Glomerular visceral epithelial cell (primary cell): ENCODE measurements around the gene ZBTB21.

ENCODE experiments used
- DNase-seq: peaks from one replicate; pipeline ENCODE4 v3.0.0-alpha.2; 2016; ENCODE audit errors: extremely low spot score

Gene ZBTB21

DNA sequence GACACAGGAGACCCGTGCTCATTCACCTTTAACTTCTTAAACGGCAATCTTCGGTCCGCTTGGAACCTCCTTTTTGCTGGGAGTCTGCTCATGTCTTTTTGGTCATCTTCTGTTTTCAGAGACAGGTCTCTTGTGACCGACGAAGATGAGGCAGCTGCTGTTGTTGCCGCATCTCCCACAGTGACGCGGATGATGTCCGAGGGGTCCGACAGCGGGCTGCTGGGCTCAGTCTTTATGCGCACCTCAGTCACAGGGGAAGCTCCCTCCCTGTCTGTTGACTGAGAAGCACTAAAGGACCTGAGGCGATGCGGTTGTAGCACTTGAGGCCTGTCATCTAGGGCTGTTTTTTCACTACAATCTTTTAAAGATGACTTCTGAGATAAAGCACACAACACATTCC lies 17.6 kb downstream of the ZBTB21 start:
- no peak for DNase-seq

DNA sequence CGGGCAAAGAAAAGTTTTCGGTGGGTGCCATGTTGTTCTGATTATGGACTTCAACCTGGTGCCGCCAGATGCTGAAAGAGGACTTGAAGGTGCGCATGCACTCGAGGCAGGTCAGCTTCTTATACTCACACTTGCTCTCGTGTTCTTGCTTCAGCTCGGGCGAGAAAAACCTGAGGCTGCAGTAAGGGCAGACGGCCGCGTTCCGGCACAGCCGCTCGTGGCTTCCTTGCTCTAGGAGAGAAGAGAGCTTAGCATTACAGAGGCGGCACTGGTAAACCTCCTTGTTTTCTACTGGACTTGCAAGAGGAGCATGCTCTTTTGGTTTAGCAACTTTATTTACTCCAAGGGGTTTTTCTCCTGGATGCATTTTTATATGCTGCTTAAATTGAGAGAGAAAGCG lies 18.5 kb downstream of the ZBTB21 start:
- DNase-seq, result no peak

DNA sequence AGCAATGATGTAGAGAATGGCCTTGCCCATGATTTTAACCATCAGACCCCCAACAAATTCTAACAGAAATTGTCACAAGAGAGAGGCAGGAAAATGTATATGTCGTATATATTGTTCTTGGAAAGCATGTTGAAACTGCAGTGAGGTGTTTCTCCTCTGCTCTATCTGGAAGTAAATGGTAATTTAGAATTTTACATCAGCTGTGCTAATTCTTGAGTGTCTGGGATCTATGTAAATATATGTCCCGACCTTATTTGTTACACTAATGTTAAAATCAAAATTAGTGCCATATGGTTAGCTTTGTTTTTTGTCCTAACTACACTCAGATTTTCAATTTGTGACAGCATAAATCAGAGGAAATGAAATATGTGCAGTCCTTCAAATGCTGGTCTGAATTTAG lies 20.5 kb downstream of the ZBTB21 start:
- no peak for DNase-seq

DNA sequence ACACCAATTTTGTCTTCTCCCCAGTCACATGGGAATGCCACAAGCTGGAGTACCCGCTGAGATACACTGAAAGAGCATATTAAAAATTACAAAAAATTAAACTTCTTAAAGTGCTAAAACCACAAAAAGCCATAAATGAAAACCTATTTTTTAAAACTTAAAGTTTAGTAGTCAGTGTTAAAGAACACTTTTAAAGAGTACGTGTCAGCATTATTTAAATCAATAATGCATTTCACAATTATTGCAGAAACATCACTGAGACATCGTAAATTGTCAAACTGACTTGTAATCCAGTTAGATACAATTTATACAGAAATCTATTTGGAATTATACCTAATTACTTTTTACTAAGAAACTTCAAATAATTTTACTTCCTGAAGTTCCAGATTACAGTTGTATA lies 22.9 kb downstream of the ZBTB21 start:
- no peak for DNase-seq

DNA sequence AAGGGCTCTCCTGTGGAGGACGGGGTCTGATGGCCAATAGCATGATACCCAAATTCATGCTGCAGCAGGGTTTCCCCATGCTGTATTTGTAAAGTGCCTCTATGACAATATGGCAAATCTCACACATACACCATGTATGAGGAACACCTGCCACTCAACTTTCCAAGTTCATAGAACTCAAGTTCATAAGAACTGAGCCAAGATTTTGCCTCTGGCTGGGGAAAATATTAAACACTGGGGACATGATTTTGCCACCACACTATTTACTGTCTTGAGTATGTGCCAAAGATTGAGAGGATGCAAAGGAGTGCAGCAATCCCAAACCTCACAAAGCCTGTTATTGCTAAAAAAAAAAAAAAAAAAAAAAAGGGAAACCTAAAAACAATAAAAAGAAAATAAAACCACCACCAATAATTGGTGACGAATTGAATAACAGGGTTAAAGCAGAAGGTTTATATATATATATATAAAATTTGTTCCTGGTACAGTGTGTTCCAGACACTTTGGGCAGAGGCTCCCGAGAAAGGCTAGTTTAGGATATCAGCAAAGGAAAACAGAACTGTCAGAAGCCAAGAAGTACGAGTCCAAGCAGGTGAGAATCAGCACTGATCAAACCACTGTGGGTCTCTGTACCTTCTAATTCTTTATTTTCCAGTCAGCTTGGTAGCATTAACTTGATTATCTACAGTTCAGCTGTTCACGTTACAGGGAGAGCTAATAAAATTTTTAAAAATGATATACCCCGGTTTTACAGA lies 24.3 kb downstream of the ZBTB21 start:
- no peak for DNase-seq

DNA sequence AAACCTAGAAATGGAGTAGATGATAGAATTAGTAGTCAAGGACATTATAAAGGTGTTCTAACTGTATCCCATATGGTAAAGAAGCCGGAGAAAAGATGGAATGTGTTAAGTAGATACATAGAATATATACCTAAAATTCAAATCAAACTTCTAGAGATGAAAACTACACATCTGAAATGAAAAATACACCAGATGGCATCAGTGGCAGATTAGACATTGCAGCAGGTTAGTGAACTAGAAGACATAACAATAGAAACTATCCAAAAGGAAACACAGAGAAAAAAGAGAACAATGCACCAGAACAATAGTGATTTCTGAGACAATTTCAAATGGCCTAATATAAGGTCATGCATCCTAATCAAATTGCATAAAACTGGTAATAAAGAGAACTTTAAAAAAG lies 26.9 kb downstream of the ZBTB21 start:
- no peak for DNase-seq

DNA sequence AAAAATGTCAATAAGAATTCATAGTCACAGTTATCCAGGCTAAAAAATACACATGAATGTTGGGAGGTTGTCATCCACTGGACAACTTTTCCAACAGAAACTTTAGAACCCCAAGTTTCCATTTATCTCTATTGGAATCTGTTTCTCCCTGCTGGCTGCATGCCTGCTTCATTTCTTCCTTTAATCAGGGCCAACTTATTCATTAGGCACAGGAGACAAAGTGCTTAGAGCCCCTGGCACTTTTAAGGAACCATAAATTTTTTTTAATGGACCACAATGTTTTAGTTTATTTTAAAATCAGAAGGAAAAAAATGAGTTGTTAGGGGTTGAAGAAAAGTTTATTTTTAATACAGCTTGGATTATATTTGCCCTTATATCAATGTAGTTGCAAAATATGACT lies 29.6 kb downstream of the ZBTB21 start:
- DNase-seq, result no peak

DNA sequence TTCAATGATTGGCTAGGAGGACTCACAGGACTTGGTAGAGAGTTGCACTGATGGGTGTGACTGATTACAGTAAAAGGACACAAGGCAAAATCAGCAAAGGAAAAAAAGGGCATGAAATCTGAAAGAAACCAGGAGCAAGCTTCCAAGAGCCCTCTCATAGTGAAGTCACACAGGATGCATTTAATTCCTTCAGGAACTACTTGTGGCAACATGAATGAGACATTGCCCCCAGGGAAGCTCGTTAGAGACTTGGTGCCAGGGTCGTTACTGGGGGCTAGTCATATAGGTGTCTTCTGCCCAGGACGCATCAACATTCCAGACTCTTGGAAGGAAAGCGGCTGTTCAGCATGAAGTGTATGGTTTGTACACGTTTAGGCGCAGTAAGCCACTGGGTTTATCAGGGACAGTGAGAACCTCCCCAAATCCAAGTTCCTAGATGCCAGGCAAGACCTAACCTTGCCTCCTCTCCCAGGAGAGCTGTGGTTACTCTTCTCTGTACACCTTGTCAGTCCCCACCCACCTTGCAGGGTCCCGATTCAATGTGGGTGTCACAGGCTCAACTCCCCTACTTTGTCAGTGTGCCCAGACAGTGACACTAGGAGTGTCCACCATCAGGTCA lies 30.3 kb downstream of the ZBTB21 start:
- DNase-seq, result no peak

DNA sequence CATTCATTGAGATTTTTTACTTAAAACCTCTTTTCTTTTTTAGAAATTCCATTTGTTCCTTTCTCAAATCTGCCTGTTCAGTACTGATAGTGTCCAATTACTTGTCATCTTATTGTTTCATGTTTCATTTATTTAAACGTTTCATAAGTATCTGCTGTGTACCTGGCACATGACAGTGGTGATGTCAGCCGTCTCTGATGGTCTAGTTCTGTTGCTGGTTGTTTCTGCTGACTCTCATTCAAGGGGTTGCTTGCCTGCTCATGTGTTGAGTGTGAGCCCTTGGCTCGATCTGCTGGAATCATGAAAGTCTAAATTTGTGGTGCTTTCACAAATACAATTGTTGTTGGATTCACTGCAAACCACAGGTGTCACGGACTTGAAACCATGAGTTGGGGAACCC lies 30.8 kb downstream of the ZBTB21 start:
- DNase-seq, result no peak

DNA sequence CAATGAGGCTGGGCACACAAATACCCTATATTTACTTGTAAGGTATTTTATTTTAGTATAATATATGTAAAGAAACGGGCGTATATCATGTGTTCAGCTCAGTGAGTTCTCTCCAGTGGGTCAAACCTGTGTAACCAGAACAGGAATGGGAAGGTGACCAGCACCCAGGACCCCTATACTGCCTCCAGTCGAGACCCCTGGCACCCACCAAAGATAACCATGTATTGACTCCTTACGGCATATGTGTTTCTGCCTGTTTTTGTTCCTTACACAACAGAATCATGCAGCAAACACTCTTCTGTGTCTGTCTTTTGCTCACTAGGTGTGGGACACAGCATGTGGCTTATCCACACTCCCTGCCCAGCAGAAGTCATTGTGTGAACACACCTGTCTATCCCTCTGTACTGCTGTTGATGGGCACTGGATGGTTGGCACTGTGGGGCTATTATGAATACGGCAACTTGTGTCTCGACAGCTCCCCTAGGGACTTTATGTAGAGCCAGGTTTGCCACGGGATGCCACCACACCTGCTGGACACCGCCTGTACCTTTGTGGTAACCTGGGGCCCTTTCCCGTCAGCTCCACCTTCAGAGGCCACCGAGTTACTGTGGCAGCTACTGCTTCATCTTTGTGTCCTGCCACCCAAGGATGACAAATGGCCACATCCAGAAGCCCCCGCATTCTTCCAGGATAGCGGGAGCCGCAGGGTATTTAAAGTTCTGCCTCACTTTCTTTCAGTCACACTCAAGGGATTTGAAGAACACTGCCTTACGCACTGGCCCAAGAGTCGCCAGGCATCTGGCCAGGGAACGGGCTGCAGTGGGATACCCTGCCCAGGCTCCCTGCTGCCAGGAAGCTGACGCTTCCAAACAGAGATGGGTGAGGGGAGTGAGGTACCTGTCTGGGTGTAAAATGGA lies 32.9 kb downstream of the ZBTB21 start:
- no peak for DNase-seq

DNA sequence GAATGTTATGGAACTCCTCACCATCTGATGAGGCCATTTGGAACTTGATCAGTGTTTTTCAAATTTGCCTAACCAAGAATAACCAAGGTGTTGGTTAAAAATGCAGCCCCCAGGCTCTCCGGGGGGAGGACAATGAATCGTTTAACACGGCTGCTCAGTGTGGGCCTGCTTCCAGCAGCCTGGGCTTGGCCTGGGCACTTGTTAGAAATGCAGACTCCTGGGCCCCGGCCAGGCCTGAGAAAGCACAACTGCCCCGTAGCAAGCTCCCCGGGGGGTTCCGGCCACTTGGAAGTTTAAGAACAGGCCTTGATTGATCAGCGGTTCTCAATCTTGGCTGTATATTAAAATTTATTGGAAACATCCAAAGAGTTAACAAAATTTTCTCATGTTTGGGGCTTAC lies 33.5 kb downstream of the ZBTB21 start:
- no peak for DNase-seq

DNA sequence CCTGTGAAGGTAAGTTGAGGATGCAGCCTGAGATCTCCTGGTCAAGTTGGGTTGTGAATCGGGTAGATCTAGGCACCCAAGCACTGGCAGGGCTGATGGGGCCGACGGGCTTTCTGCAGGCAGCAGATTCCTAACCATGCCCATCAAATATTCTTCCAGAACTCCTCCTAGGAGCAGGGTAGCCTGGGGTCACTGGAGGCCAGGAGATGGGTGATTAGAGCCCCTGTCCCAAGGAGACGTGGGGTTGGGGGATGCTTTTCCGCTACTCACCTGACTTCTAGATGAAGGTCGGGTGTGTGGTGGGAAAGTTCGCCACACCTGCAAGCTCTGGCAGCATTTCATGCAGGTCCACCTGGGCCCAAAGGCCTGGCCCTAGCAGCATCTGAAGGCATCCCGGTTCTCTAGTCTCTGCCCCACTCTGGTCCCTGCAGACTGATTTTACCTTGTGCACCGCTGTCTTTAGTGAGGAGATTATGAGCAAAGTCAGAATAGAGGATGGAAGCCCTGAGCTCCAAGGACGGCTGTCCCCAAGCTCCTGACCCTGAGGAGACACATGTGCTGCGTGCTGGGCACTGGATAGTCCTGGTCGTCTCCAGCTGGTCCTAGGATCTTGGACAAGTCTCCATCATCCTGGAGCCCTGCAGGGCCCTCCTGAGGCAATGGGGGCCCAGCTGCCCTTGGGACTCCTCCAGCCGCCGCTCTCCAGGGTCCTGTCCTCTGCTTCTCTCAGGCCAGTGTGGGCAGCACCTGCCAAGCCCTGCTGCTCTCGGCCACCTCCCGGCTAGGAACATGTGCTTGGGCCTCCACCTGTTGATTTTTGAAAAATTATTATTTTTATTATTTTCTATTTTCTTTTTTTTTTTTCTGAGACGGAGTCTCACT lies 34.5 kb downstream of the ZBTB21 start:
- DNase-seq, result no peak

DNA sequence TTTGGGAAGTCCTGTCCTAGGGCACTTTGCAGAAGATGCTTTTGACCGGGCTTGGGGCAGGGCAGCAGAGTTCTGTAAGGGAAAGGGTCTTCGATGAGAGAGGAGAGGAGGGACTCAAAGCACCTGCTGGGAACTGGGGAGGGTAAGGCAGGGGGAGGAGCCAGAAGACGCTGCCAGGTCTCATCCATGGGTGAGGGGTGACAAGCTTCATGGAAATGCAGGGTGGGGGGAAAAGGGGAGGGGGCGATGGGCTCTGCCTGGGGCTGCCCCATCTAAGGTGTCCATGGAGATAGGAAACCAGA lies 35.5 kb downstream of the ZBTB21 start:
- DNase-seq, result no peak

DNA sequence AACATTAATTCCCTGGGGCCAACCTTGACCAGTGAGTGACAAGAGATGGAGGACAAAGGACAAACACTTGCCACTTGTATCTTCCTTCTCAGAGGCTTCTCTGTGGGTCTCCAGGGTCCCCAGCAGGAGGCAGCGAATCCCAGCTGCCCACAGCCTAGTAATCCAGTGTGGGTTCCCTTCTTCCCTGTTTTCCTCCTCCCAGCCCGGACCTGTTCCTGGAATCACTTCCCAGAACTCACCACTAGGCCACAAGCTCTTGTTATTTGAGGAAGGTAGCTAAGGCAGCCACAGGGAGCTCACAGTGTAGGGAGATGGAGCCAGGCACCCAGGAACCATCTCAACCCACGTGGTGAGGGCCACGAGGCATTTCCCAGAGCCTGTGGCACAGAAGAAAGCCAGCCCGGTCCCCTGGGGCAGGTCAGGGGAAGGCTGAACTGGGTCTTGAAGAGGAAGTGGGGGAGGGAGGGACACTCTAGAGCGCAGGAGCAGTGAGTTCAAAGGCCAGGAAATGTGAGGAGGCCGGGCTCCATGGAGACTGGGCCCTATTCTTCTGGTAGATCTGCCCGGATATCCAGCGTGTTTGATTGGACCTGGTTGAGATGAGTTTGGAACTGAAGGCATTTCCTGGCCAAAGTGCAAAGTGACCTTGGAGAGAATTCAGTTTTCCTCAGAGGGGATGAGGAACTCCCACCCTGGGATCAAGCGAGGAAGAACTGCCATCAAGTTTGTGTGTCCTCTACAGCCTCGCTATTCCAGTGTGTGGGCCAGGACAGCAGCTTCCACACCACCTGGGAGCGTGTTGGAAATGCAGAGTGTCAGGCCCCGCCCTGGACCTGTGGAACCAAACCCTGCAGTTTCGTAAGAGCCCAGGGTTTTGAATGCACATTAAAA lies 36.1 kb downstream of the ZBTB21 start:
- no peak for DNase-seq

DNA sequence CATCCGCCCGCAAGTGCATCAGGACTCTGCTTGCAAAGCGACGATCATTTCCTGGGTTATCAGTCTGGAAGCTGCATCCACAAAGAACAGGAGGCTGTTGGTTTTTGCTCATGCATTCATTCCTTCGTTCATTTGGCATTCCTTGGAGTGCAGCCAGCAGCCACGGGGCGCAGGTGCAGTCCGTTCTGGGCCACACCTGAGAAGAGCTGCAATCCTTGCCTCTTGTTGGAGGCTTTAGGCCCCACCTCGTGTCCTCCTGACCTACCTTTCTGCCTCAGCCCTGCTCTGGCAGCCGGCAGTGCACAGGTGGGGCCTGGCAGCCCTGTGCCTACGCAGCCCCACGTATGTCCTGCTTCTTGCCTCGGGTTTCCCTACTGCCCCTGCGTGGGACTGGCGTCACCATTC lies 36.7 kb downstream of the ZBTB21 start:
- no peak for DNase-seq

DNA sequence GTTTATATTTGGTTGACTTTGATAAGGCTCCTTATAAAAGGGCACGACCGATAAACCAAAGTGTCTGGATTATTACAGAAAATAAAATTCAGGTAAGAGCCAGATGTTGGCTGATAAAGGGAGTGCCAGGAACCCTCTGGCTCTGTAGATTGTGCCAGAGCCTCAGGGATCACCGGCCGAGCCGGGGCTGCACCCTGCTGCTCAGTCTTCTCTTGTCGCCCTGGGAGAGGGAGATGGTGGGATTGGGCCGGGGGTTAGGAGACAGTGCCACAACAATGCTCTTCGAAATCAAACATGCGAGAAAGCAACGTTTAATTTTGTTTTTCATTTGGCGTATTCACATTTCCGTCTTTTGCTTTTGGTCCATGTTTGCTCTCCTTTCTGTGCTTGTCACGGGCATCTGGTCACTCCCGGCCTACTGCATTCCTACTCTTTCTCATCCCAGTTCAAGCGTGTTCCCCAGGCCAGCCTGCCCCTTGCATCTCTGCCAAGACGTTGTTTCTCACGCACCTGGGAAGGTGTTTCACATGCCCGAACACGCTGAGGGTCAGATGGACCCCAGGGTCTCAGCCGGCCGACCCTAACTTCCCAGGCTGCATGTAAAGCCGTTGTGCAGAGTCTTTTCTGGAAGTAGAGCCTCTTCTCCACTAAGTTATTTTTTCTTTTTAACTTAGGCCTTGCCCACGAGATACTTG lies 37.5 kb downstream of the ZBTB21 start:
- no peak for DNase-seq

DNA sequence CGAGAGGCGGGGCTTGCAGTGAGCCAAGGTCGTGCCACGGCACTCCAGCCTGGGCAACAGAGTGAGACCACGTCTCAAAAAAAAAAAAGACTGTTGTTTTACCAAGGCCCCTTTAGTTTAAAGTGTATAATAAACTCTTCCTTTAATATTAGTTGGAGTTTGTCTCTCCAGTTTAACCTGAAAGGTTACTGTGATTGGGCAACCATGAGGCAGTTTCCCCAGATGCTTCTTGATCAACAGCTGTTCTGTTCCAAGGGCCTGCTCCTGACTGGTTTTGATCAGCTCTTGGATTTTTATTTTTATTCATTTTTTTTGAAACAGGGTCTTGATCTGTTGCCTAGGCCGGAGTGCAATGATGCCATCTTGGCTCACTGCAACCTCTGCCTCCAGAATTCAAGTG lies 38.3 kb downstream of the ZBTB21 start:
- no peak for DNase-seq

DNA sequence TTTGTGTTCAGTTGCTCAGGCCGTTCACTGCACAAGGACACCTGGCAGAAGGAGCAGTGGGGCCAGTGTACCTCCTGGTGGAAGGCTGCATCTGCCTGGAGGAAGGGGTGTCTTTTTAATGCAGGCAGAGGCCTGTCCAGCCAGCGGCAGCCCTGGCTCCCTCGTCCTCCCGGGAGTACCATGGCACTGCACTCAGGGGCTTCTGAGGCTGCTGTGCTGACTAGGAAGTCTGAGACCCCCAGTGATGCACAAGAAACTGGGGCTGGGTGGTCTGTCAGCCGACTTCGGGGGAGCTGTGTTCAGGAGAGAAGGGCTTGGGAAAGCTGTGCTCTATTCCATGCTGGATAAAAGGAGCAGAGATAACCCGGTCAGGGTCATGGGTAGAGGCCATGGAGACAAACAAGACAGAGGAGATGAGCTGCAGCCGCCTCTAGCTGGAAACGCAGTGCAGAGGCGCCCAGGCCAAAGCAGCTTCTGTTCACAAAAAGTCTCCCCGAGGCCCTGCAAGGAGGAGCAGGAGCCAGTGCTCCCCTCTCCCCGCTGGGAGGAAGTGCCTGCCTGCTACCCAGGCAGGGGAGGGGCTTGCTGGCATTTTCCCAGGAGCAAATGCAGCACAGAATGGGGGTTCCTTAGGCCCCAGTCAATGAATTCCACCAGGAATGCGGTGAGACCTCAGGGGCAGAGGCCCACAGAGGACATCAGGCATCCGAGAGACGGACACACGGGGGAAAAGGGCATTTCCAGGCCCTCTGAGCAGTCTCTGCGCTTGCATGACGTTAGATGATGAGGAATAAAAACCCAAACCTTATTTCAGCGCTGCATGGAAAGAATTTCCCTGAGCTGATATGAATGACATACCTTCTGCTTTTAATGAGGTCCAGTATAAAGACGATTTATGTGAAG lies 39.2 kb downstream of the ZBTB21 start:
- no peak for DNase-seq

DNA sequence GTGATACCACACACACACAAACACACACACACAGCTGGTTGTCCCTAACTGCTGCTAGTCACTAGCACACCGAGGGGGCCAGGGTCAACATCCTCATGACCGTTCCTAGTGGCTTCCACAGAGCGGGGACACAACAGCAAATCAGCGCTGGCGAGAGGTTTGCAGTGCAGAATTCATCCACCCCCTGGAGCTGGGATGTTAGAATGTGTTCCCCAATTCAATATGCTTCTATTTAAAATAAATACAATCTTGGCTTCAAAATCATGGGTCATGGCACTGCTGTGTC lies 40.1 kb downstream of the ZBTB21 start:
- DNase-seq, result no peak

DNA sequence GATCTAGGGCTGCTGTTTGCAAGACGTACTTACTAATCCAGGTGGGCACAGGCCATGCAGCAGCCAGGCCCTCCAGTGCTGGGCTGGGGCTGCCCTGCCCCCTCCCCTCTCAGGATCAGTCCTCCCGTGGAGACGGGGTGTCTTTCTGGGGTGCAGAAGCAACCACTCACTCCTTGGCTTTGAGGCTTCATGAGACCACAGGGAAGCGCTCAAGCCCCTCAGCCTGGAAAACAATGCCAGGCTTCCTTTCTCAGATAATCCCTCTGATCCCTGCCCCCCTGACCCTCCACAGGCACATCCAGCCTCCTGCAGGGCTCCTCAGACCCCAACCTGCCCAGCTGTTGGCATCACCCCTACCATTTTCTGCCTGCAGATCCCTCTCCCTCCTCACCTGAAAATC lies 42.5 kb downstream of the ZBTB21 start:
- no peak for DNase-seq
